Body of pancreas (tissue), 4 donors: Measurements from ENCODE around the gene ARHGEF40.

Source experiments
- POLR2A ChIP-seq, 3 donors: fragments of 450-650 bp; IDR thresholded peaks; one replicate each; pipeline ENCODE4 v1.6.1; 2016; ENCODE audit warnings: antibody characterized with exemption in 3 of 3, mild to moderate bottlenecking in 2 of 3
- TF ChIP-seq, protein P1 (sequence below), 7 experiments: fragments of 450-650 bp in 4 of 7; fragments of 200-600 bp in 3 of 7; sonication (generic) in 3 of 7; IDR thresholded peaks; one replicate each; pipeline ENCODE4 v1.5.1; 2016 to 2019; ENCODE audit warnings: antibody characterized with exemption in 7 of 7

DNA sequence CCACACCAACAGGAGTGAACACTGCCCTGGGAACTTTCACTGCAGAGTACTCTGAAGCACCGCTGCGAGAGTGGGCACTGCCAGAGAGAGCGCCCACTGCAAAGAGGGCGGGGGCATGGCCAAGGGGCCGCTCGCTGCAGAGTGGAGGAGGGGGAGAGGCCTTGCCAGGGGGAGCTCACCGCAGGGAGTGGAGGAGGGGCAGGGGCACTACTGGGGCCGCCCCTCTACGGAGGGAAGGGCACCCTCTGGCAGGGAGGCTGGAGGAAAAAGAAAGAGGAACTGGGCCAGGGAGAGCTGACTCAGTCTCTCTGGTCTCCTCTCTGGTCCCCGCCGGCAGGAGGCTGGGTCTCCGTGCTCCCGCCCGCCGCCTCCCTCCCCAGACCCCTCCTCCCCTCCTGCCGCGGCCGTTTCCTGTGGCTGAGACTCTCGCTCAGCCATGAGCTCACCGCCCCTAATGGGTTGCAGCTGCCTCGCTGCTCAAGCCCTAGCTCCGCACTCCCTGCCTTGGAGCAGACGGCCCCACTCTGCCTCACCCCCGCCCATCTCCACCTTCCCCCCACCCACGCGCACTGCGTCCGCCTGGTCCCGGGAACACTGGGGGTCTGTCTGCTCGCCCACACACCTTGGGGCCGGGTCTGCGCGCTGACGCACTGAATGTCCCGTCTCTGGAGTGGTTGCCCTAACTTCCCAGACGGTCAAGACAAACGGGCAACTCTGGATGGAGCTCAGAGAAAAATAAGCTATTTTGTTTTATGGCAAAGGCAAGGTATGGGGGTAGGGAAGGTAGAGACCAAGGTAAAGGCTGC is 1.3 kb downstream of the ARHGEF40 start:
- peak in 2 of 3 donors; percentile 27 to 56 for TF ChIP-seq POLR2A (IDR thresholded peaks at IDR 0.05)
- TF ChIP-seq, protein P1, sequence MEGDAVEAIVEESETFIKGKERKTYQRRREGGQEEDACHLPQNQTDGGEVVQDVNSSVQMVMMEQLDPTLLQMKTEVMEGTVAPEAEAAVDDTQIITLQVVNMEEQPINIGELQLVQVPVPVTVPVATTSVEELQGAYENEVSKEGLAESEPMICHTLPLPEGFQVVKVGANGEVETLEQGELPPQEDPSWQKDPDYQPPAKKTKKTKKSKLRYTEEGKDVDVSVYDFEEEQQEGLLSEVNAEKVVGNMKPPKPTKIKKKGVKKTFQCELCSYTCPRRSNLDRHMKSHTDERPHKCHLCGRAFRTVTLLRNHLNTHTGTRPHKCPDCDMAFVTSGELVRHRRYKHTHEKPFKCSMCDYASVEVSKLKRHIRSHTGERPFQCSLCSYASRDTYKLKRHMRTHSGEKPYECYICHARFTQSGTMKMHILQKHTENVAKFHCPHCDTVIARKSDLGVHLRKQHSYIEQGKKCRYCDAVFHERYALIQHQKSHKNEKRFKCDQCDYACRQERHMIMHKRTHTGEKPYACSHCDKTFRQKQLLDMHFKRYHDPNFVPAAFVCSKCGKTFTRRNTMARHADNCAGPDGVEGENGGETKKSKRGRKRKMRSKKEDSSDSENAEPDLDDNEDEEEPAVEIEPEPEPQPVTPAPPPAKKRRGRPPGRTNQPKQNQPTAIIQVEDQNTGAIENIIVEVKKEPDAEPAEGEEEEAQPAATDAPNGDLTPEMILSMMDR (IDR thresholded peaks at IDR 0.05) = peak in 1 of 7 experiments; percentile 5
